Panc1 (cell line): ENCODE measurements around the gene MAGI2. TPM values are rescaled to one million over a fixed set of nuclear protein-coding genes. Genes with fewer than 3 reads are reported as not detected.

Experiments
- ATAC-seq: fragments of 200-7000 bp; cut with Tn5 transposase; 2 replicates; pipeline ENCODE4 v1.9.1; 2020; ENCODE audit warnings: mild to moderate bottlenecking, moderate library complexity
- BruUV-seq: library from RNA; stranded (reverse); fragments of 400-500 nt; replicated peaks from 2 replicates; lab custom pipeline; 2021; lab: Mats Ljungman, UMichigan
- CTCF ChIA-PET: fragments of 300-600 bp; sonication (Branson Sonifier 250); formaldehyde crosslinking; loops from one replicate; lab custom pipeline; 2022; ENCODE audit warnings: antibody characterized with exemption; lab: Charles Lee
- POLR2A ChIA-PET: fragments of 300-600 bp; sonication (Branson Sonifier 250); formaldehyde crosslinking; loops from one replicate; lab custom pipeline; 2022; ENCODE audit warnings: antibody characterized with exemption; lab: Charles Lee
- DNase-seq: peaks from one replicate; pipeline ENCODE4 v3.0.0-alpha.2; 2010; ENCODE audit warnings: low read depth, low spot score
- H3K27ac ChIP-seq: 2 replicates; pipeline ENCODE4 v1.5.1; 2011; ENCODE audit warnings: mild to moderate bottlenecking, low read length, inconsistent platforms
- H3K27me3 ChIP-seq: fragments of 200-500 bp; sonication (Bioruptor generic); 2 replicates; pipeline ENCODE4 v1.6.0; 2014; ENCODE audit warnings: low read length, inconsistent platforms; ENCODE audit not compliant: control insufficient read depth, insufficient read depth
- H3K36me3 ChIP-seq: fragments of 200-500 bp; sonication (Bioruptor generic); 2 replicates; pipeline ENCODE4 v1.5.1; 2014; ENCODE audit warnings: inconsistent platforms, mild to moderate bottlenecking, low read length, moderate library complexity; ENCODE audit not compliant: control insufficient read depth, insufficient read depth
- H3K4me1 ChIP-seq: 2 replicates; pipeline ENCODE4 v1.5.1; 2011; ENCODE audit warnings: inconsistent platforms, mild to moderate bottlenecking, low read length, moderate library complexity; ENCODE audit not compliant: control insufficient read depth, insufficient read depth
- H3K4me3 ChIP-seq, 2 experiments: 2 replicates each; pipeline ENCODE4 v1.5.1; 2011 to 2012; ENCODE audit warnings: low read depth in 2 of 2, low read length in 2 of 2, mild to moderate bottlenecking in 2 of 2, inconsistent platforms in 1 of 2, moderate library complexity in 1 of 2
- H3K9me3 ChIP-seq: fragments of 200-500 bp; sonication (Bioruptor generic); 2 replicates; pipeline ENCODE4 v1.5.1; 2014; ENCODE audit warnings: low read depth, mild to moderate bottlenecking, inconsistent platforms, low read length, moderate library complexity; ENCODE audit not compliant: control insufficient read depth, insufficient read depth
- POLR2AphosphoS5 ChIP-seq: IDR thresholded peaks from 2 replicates; pipeline ENCODE4 v1.6.1; 2012; ENCODE audit warnings: mild to moderate bottlenecking, low read depth, low read length, moderate library complexity
- SIN3A ChIP-seq: IDR thresholded peaks from 2 replicates; pipeline ENCODE4 v1.6.1; 2012; ENCODE audit warnings: low read depth, mild to moderate bottlenecking, low read length, moderate library complexity, borderline replicate concordance; ENCODE audit not compliant: insufficient read depth
- TCF7L2 ChIP-seq: IDR thresholded peaks from 2 replicates; pipeline ENCODE4 v1.6.1; 2011; ENCODE audit warnings: mild to moderate bottlenecking, low read depth, low read length, inconsistent platforms
- in situ Hi-C: cut with HindIII; loops from 2 replicates; pipeline ENCODE4 v1.10.0; 2016; ENCODE audit warnings: low sequenced_read_pairs, low pct_unique_long_range_greater_than_20kb
- intact Hi-C: fragments of 100-400 bp; cut with micrococcal nuclease; formaldehyde crosslinking; loops from one replicate; pipeline ENCODE4 v1.10.0; 2022; ENCODE audit not compliant: unreplicated experiment
- total RNA-seq: library from RNA; stranded (reverse); gene quantifications from one replicate; pipeline ENCODE4 v1.2.1, GENCODE V29; 2021; ENCODE audit not compliant: unreplicated experiment
- TF ChIP-seq, protein P1 (sequence below), 2 experiments: IDR thresholded peaks; 2 replicates each; pipeline ENCODE4 v1.6.1; 2011 to 2012; ENCODE audit warnings: low read depth in 2 of 2, control low read depth in 1 of 2, low read length in 1 of 2, mild to moderate bottlenecking in 1 of 2, moderate library complexity in 1 of 2; ENCODE audit not compliant: insufficient read depth in 1 of 2
- TF ChIP-seq, protein P2 (sequence below): fragments of 450-650 bp; IDR thresholded peaks from 2 replicates; pipeline ENCODE4 v1.5.1; 2017; ENCODE audit warnings: mild to moderate bottlenecking

Gene MAGI2
- total RNA-seq, 1 experiment from 2014 or later: 5.4 TPM

DNA sequence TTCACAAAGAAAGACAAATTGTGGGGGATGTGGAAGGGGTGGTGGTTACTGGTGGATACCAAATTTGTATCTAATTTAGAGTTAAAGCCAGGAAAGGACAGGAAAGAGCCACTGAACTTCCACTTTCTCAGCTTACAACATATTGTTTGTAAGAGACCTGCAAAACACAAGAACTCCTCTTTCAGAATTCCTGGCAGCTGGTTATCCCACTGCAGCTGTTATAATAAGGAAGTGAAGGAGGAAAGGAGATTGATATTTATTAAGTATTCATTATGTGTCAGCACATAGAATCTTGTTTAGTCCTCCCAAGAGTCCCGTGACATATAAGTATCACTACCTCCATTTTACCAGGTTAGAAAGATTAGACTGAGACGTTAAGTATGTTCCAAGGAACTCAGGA is 1173.2 kb downstream of the MAGI2 start:
- no peak overlapping the region for H3K27ac ChIP-seq
- no peaks in the 10 kb centered on the region for H3K4me1 ChIP-seq
- ATAC-seq: no peak
- H3K27me3 ChIP-seq: peaks cover 2% of the 10 kb centered on the region; the same call in 1 of the 2 replicates
- no peak for DNase-seq
- no peaks in the 10 kb centered on the region for H3K36me3 ChIP-seq
- BruUV-seq: no TSS peak
- no peak for TF ChIP-seq SIN3A
- TF ChIP-seq, protein P1, sequence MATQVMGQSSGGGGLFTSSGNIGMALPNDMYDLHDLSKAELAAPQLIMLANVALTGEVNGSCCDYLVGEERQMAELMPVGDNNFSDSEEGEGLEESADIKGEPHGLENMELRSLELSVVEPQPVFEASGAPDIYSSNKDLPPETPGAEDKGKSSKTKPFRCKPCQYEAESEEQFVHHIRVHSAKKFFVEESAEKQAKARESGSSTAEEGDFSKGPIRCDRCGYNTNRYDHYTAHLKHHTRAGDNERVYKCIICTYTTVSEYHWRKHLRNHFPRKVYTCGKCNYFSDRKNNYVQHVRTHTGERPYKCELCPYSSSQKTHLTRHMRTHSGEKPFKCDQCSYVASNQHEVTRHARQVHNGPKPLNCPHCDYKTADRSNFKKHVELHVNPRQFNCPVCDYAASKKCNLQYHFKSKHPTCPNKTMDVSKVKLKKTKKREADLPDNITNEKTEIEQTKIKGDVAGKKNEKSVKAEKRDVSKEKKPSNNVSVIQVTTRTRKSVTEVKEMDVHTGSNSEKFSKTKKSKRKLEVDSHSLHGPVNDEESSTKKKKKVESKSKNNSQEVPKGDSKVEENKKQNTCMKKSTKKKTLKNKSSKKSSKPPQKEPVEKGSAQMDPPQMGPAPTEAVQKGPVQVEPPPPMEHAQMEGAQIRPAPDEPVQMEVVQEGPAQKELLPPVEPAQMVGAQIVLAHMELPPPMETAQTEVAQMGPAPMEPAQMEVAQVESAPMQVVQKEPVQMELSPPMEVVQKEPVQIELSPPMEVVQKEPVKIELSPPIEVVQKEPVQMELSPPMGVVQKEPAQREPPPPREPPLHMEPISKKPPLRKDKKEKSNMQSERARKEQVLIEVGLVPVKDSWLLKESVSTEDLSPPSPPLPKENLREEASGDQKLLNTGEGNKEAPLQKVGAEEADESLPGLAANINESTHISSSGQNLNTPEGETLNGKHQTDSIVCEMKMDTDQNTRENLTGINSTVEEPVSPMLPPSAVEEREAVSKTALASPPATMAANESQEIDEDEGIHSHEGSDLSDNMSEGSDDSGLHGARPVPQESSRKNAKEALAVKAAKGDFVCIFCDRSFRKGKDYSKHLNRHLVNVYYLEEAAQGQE (IDR thresholded peaks at IDR 0.05; ENCODE audit: insufficient read depth in 1 of 2, low read depth in 2 of 2, low read length in 1 of 2): no peak
- TF ChIP-seq POLR2AphosphoS5: no peak
- no peak for TF ChIP-seq TCF7L2
- TF ChIP-seq, protein P2, sequence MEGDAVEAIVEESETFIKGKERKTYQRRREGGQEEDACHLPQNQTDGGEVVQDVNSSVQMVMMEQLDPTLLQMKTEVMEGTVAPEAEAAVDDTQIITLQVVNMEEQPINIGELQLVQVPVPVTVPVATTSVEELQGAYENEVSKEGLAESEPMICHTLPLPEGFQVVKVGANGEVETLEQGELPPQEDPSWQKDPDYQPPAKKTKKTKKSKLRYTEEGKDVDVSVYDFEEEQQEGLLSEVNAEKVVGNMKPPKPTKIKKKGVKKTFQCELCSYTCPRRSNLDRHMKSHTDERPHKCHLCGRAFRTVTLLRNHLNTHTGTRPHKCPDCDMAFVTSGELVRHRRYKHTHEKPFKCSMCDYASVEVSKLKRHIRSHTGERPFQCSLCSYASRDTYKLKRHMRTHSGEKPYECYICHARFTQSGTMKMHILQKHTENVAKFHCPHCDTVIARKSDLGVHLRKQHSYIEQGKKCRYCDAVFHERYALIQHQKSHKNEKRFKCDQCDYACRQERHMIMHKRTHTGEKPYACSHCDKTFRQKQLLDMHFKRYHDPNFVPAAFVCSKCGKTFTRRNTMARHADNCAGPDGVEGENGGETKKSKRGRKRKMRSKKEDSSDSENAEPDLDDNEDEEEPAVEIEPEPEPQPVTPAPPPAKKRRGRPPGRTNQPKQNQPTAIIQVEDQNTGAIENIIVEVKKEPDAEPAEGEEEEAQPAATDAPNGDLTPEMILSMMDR: no peak
- no peak overlapping the region for H3K4me3 ChIP-seq
- POLR2A ChIA-PET: no interaction called here
- no peaks in the 10 kb centered on the region for H3K9me3 ChIP-seq
- intact Hi-C loops (no loop called here), in situ Hi-C loops (no loop called here)
- CTCF ChIA-PET: no interaction called here

DNA sequence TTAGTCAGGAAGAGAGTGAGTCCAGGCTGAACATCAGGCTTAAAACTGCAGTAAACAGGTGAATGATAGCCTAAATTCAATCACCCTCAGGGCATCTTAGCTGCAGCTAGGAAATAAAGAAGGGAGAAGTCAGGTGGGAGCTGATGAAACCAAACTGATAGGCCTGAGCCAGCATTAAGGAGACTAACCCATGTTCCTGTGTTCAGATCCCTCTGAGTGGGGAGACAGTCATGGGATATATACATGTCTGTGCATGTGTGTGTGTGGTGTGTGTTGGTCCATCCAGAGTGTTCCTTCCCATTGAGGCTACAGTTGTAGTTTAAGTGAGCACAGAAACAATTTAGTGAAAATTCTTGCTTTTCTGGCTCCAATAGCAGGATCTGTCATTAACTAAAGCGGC is 1174.0 kb downstream of the MAGI2 start:
- no TSS peak for BruUV-seq
- Histone ChIP-seq H3K27ac (no peak overlapping the region), H3K36me3 (no peaks in the 10 kb centered on the region), H3K4me3 (no peak overlapping the region), H3K9me3 (no peaks in the 10 kb centered on the region), H3K27me3 (no peaks in the 10 kb centered on the region; the same call in 1 of the 2 replicates), H3K4me1 (no peaks in the 10 kb centered on the region)
- ATAC-seq (no peak), DNase-seq (no peak)
- CTCF ChIA-PET: no interaction called here
- TF ChIP-seq POLR2AphosphoS5 (no peak), SIN3A (no peak), TCF7L2 (no peak)
- TF ChIP-seq, protein P2: no peak
- TF ChIP-seq, protein P1 (IDR thresholded peaks at IDR 0.05; ENCODE audit: insufficient read depth in 1 of 2, low read depth in 2 of 2, low read length in 1 of 2): no peak
- intact Hi-C loops: no loop called here
- in situ Hi-C loops: no loop called here
- POLR2A ChIA-PET: no interaction called here
